ENCODE results near the gene UBB.

DNA sequence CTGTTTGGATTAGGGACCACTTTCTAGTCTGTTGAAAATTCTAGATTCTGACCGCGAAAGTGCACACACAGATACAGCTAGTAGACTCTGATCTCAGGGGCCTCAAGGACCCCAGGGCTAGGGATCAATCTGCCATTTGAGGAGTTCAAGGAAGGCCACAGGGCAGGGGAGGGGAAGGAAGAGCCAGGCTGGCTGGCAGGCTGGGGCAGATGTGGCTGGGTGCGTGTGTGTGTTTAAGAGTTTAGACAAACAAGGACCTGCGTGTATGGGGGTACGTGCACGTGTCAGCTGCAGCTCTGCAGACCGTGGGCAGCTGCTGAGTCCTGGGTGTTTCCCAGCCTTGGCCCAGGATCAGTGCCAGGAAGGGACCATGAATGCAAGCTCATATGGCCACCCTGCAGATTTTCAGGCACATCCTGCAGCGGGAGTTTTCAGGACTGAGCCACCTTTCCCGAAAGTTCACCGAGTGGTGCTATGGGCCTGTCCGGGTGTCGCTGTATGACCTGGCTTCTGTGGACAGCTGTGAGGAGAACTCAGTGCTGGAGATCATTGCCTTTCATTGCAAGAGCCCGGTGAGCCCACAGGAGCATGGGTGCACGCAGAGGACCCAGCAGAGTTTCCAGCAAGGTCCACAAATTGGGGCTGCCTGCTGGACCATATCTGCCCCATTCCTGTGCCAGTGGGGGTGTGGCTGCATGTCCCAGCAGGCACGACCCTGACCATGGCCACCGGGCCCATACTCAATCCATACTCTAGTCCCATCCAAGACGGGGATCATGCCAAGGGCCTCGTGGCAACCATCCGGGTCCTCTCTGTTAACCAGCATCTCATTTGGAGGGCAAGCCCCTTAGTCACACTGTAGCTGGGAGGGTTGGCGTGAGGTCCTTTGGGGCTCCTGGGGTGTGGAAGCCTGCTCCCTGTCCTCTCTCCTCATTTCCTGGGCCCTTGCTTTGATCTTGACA lies 45.1 kb downstream of the UBB start:
- TF ChIP-seq, protein P1, sequence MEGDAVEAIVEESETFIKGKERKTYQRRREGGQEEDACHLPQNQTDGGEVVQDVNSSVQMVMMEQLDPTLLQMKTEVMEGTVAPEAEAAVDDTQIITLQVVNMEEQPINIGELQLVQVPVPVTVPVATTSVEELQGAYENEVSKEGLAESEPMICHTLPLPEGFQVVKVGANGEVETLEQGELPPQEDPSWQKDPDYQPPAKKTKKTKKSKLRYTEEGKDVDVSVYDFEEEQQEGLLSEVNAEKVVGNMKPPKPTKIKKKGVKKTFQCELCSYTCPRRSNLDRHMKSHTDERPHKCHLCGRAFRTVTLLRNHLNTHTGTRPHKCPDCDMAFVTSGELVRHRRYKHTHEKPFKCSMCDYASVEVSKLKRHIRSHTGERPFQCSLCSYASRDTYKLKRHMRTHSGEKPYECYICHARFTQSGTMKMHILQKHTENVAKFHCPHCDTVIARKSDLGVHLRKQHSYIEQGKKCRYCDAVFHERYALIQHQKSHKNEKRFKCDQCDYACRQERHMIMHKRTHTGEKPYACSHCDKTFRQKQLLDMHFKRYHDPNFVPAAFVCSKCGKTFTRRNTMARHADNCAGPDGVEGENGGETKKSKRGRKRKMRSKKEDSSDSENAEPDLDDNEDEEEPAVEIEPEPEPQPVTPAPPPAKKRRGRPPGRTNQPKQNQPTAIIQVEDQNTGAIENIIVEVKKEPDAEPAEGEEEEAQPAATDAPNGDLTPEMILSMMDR (optimal IDR thresholded peaks at IDR 0.05 in 1 of 3, IDR thresholded peaks at IDR 0.05 in 1 of 3, conservative IDR thresholded peaks at IDR 0.05 in 1 of 3; ENCODE audit: extremely low read depth in 1 of 3, insufficient read depth in 2 of 3, low read length in 3 of 3) = no peak
- TF ChIP-seq EZH2 (IDR thresholded peaks at IDR 0.05; ENCODE audit: low read length) = no peak

Measured in keratinocyte (primary cell).